ENCODE data around the gene CPNE1. TPM values are rescaled to one million over a fixed set of nuclear protein-coding genes. Genes with fewer than 3 reads are reported as not detected.

Gene CPNE1
- total RNA-seq, 4 donors from 2014 or later = 80.6 to 166 (median 131) TPM

DNA sequence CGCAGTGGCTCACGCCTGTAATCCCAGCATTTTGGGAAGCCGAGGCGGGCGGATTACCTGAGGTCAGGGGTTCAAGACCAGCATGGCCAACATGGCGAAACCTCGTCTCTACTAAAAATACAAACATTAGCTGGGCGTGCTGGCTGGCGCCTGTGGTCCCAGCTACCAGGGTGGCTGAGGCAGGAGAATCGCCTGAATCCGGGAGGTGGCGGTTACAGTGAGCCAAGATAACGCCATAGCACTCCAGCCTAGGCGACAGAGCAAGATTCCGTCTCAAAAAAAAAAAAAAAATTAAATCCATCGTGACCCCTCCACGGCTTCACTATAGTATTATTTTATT is 1.2 kb upstream of the CPNE1 start:
- TF ChIP-seq, protein P1, sequence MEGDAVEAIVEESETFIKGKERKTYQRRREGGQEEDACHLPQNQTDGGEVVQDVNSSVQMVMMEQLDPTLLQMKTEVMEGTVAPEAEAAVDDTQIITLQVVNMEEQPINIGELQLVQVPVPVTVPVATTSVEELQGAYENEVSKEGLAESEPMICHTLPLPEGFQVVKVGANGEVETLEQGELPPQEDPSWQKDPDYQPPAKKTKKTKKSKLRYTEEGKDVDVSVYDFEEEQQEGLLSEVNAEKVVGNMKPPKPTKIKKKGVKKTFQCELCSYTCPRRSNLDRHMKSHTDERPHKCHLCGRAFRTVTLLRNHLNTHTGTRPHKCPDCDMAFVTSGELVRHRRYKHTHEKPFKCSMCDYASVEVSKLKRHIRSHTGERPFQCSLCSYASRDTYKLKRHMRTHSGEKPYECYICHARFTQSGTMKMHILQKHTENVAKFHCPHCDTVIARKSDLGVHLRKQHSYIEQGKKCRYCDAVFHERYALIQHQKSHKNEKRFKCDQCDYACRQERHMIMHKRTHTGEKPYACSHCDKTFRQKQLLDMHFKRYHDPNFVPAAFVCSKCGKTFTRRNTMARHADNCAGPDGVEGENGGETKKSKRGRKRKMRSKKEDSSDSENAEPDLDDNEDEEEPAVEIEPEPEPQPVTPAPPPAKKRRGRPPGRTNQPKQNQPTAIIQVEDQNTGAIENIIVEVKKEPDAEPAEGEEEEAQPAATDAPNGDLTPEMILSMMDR (IDR thresholded peaks at IDR 0.05) = no peak
- TF ChIP-seq POLR2A (IDR thresholded peaks at IDR 0.05) = no peak
- Histone ChIP-seq H3K27ac (no peak overlapping the region), H3K4me3 (replicated peaks in 1 of 3) (no peak overlapping the region), H3K36me3 (peaks cover 8 to 10% of the 10 kb centered on the region in 2 donors), H3K9me3 (no peaks in the 10 kb centered on the region), H3K4me1 (peaks cover 20 to 25% of the 10 kb centered on the region in 2 donors), H3K27me3 (no peaks in the 10 kb centered on the region)
- DNase-seq = no peak
- intact Hi-C loops (cut with DNase I) = loop anchor here (2.0 kb wide), 1 partner anchor 49 kb away; no protein-coding TSS in a partner anchor
- WGBS, 2 donors = 96 to 97% methylated on average over 17 of the region's 17 CpGs

GRCh38 chr20:35663516-35664465 is 909 bp downstream of the CPNE1 start:
- Histone ChIP-seq H3K4me1 (peaks cover 33 to 34% of the 10 kb centered on the region in 2 donors), H3K27ac (peak overlapping the region; percentile 97 to 100 (median 98)), H3K27me3 (no peaks in the 10 kb centered on the region), H3K9me3 (no peaks in the 10 kb centered on the region), H3K36me3 (no peaks in the 10 kb centered on the region), H3K4me3 (replicated peaks in 1 of 3) (peak overlapping the region; percentile 25 to 86 (median 77))
- DNase-seq = peak; percentile 45 to 51
- no peak for TF ChIP-seq POLR2A (IDR thresholded peaks at IDR 0.05)
- TF ChIP-seq, protein P1 (IDR thresholded peaks at IDR 0.05) = no peak
- intact Hi-C loops (cut with DNase I) = loop anchor here (2.0 kb wide), 1 partner anchor 47 kb away; no protein-coding TSS in a partner anchor
- 0 to 1% methylated on average over 19 to 28 of the region's 28 CpGs for WGBS, 2 donors

- WGBS, 2 donors = 23 to 29% methylated on average over 2 of the region's 2 CpGs
- H3K27me3 ChIP-seq = no peaks in the 10 kb centered on the region
- TF ChIP-seq, protein P1 (IDR thresholded peaks at IDR 0.05) = no peak
- TF ChIP-seq POLR2A (IDR thresholded peaks at IDR 0.05) = no peak
- H3K27ac ChIP-seq = no peak overlapping the region
- no peaks in the 10 kb centered on the region for H3K36me3 ChIP-seq
- intact Hi-C loops (cut with DNase I) = no loop called here
- no peak overlapping the region for H3K4me3 ChIP-seq (replicated peaks in 1 of 3)
- peaks cover 39 to 43% of the 10 kb centered on the region in 2 donors for H3K4me1 ChIP-seq
- no peaks in the 10 kb centered on the region for H3K9me3 ChIP-seq
- no peak for DNase-seq
These were observed 2.1 kb downstream of the CPNE1 start for GRCh38 chr20:35662551-35662950.

GRCh38 chr20:35661908-35662307 is 2.8 kb downstream of the CPNE1 start:
- Histone ChIP-seq H3K27me3 (no peaks in the 10 kb centered on the region), H3K4me1 (peaks cover 46 to 47% of the 10 kb centered on the region in 2 donors), H3K27ac (peak overlapping the region in 1 of 3 donors; percentile 1), H3K4me3 (replicated peaks in 1 of 3) (no peak overlapping the region), H3K9me3 (no peaks in the 10 kb centered on the region), H3K36me3 (no peaks in the 10 kb centered on the region)
- TF ChIP-seq POLR2A (IDR thresholded peaks at IDR 0.05) = no peak
- TF ChIP-seq, protein P1 (IDR thresholded peaks at IDR 0.05) = no peak
- DNase-seq = no peak
- 43 to 45% methylated on average over 3 of the region's 3 CpGs for WGBS, 2 donors
- intact Hi-C loops (cut with DNase I) = no loop called here

- no peak for DNase-seq
- Histone ChIP-seq H3K4me1 (peaks cover 47% of the 10 kb centered on the region in 2 donors), H3K27ac (no peak overlapping the region), H3K27me3 (no peaks in the 10 kb centered on the region), H3K36me3 (no peaks in the 10 kb centered on the region), H3K4me3 (replicated peaks in 1 of 3) (no peak overlapping the region), H3K9me3 (no peaks in the 10 kb centered on the region)
- TF ChIP-seq POLR2A (IDR thresholded peaks at IDR 0.05) = no peak
- TF ChIP-seq, protein P1 (IDR thresholded peaks at IDR 0.05) = no peak
- 85 to 87% methylated on average over 2 of the region's 2 CpGs for WGBS, 2 donors
- intact Hi-C loops (cut with DNase I) = no loop called here
These were observed 3.6 kb downstream of the CPNE1 start for GRCh38 chr20:35661053-35661452.
